B cell (primary cell): Measurements from ENCODE around the gene NBEA.

Experiments
- EZH2 ChIP-seq: IDR thresholded peaks from 2 replicates; pipeline ENCODE4 v1.6.1; 2012; ENCODE audit warnings: borderline replicate concordance, low read depth, mild to moderate bottlenecking, moderate library complexity, low read length; ENCODE audit not compliant: insufficient read depth, poor library complexity, severe bottlenecking
- TF ChIP-seq, protein P1 (sequence below): fragments of 200-600 bp; IDR thresholded peaks from one replicate; pipeline ENCODE4 v1.8.0; 2022; ENCODE audit warnings: antibody characterized with exemption, mild to moderate bottlenecking

DNA sequence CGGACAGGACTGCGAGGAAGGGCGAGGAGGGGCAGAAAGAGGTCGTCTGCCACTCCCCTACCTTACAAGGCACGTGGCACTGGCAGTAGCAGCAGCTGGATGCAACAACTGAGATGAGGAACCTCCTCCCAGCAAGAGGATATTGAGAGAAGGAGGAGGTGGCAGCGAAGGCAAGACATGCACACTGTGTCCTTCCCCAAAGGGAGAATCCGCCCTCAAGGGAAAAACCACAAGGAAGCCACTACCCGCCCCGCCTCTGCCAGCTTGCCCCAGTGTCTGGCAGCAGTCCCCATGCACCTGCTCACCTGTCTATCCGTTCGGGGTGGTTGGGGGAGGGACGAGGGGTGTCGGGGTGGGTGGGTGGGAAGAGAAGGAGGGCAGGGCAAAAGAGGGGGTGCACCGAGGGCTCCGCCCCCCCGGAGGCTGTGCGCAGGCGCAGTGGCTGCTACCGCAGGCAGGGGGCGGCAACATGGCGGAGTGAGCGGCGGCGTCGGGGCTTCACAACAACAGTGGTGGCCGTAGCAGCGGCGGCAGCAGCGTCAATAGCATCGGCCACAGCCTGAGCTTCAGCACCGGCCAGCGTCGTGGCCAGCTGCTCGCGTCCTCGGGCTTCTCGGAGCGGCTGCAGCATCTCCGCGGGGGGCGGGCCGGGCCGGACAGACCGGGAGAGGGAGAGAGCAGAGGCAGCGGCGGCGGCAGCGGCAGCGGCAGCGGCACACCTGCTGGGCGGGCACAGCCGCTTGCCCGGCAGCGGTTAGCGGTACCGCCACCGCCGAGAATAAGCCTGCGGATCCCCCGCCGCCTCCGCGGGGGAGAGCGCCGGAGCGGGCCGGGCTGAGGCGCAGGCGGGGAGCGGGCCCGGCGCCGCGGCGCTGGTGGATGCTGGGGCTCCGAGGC lies at the start of gene NBEA:
- TF ChIP-seq, protein P1, sequence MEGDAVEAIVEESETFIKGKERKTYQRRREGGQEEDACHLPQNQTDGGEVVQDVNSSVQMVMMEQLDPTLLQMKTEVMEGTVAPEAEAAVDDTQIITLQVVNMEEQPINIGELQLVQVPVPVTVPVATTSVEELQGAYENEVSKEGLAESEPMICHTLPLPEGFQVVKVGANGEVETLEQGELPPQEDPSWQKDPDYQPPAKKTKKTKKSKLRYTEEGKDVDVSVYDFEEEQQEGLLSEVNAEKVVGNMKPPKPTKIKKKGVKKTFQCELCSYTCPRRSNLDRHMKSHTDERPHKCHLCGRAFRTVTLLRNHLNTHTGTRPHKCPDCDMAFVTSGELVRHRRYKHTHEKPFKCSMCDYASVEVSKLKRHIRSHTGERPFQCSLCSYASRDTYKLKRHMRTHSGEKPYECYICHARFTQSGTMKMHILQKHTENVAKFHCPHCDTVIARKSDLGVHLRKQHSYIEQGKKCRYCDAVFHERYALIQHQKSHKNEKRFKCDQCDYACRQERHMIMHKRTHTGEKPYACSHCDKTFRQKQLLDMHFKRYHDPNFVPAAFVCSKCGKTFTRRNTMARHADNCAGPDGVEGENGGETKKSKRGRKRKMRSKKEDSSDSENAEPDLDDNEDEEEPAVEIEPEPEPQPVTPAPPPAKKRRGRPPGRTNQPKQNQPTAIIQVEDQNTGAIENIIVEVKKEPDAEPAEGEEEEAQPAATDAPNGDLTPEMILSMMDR, result peak; percentile 19
- no peak for TF ChIP-seq EZH2
